Measurements from ENCODE around the gene LMCD1.

The LMCD1 gene

GRCh38 chr3:8537440-8537839, 35.8 kb downstream of the LMCD1 start:
- DNase-seq (ENCODE audit: low spot score) = no peak

- DNase-seq (ENCODE audit: low spot score) = no peak
These were observed 36.6 kb downstream of the LMCD1 start for GRCh38 chr3:8538223-8538622.

GRCh38 chr3:8538913-8539312, 37.3 kb downstream of the LMCD1 start:
- peak; percentile 32 for DNase-seq (ENCODE audit: low spot score)

- DNase-seq (ENCODE audit: low spot score) = no peak
These were observed 37.8 kb downstream of the LMCD1 start for GRCh38 chr3:8539419-8539818.

GRCh38 chr3:8540456-8540855, 38.8 kb downstream of the LMCD1 start:
- no peak for DNase-seq (ENCODE audit: low spot score)

- no peak for DNase-seq (ENCODE audit: low spot score)
These were observed 39.9 kb downstream of the LMCD1 start for GRCh38 chr3:8541486-8541885.

- no peak for DNase-seq (ENCODE audit: low spot score)
These were observed 40.8 kb downstream of the LMCD1 start for GRCh38 chr3:8542190-8543135.

- DNase-seq (ENCODE audit: low spot score) = no peak
These were observed 45.0 kb downstream of the LMCD1 start for GRCh38 chr3:8546609-8547008.

GRCh38 chr3:8548502-8549275, 47.1 kb downstream of the LMCD1 start:
- no peak for DNase-seq (ENCODE audit: low spot score)

GRCh38 chr3:8549354-8549753, 47.7 kb downstream of the LMCD1 start:
- no peak for DNase-seq (ENCODE audit: low spot score)

GRCh38 chr3:8550611-8551010, 49.0 kb downstream of the LMCD1 start:
- no peak for DNase-seq (ENCODE audit: low spot score)

GRCh38 chr3:8552223-8552762, 50.7 kb downstream of the LMCD1 start:
- no peak for DNase-seq (ENCODE audit: low spot score)

GRCh38 chr3:8553405-8553804, 51.8 kb downstream of the LMCD1 start:
- DNase-seq (ENCODE audit: low spot score) = no peak

GRCh38 chr3:8554696-8555095, 53.1 kb downstream of the LMCD1 start:
- no peak for DNase-seq (ENCODE audit: low spot score)

- DNase-seq (ENCODE audit: low spot score) = no peak
These were observed 53.6 kb downstream of the LMCD1 start for GRCh38 chr3:8555113-8555661.

- DNase-seq (ENCODE audit: low spot score) = no peak
These were observed 54.3 kb downstream of the LMCD1 start for GRCh38 chr3:8555725-8556472.

- no peak for DNase-seq (ENCODE audit: low spot score)
These were observed 54.8 kb downstream of the LMCD1 start for GRCh38 chr3:8556473-8556869.

- DNase-seq (ENCODE audit: low spot score) = no peak
These were observed 55.7 kb downstream of the LMCD1 start for GRCh38 chr3:8557298-8557697.

- no peak for DNase-seq (ENCODE audit: low spot score)
These were observed 57.0 kb downstream of the LMCD1 start for GRCh38 chr3:8558645-8559044.

- no peak for DNase-seq (ENCODE audit: low spot score)
These were observed 57.7 kb downstream of the LMCD1 start for GRCh38 chr3:8559351-8559750.

GRCh38 chr3:8560366-8561007, 58.9 kb downstream of the LMCD1 start:
- DNase-seq (ENCODE audit: low spot score) = no peak

Measured in HuH-7 (cell line).